OCI-LY1 (cell line): Measurements from ENCODE around the gene POLR2J2.
"Not testable (repeated sequence)": the region's sequence is repeated elsewhere in the genome, so short reads cannot be mapped to it uniquely, and the experiment has no call there.

Experiments
- EZH2 ChIP-seq: fragments of 200-600 bp; sonication (generic), shearing (Covaris generic); IDR thresholded peaks from 2 replicates; pipeline ENCODE4 v1.8.0; 2017; ENCODE audit warnings: borderline replicate concordance, mixed run types, mild to moderate bottlenecking, antibody characterized with exemption, low read length, moderate library complexity, mixed read lengths
- TF ChIP-seq, protein P1 (sequence below): fragments of 200-600 bp; sonication (generic), shearing (Covaris generic); IDR thresholded peaks from 2 replicates; pipeline ENCODE4 v1.5.1; 2017; ENCODE audit warnings: mild to moderate bottlenecking, antibody characterized with exemption, low read length, moderate library complexity, mixed read lengths

GRCh38 chr7:102688299-102689036 lies 17.0 kb upstream of the POLR2J2 start:
- TF ChIP-seq, protein P1, sequence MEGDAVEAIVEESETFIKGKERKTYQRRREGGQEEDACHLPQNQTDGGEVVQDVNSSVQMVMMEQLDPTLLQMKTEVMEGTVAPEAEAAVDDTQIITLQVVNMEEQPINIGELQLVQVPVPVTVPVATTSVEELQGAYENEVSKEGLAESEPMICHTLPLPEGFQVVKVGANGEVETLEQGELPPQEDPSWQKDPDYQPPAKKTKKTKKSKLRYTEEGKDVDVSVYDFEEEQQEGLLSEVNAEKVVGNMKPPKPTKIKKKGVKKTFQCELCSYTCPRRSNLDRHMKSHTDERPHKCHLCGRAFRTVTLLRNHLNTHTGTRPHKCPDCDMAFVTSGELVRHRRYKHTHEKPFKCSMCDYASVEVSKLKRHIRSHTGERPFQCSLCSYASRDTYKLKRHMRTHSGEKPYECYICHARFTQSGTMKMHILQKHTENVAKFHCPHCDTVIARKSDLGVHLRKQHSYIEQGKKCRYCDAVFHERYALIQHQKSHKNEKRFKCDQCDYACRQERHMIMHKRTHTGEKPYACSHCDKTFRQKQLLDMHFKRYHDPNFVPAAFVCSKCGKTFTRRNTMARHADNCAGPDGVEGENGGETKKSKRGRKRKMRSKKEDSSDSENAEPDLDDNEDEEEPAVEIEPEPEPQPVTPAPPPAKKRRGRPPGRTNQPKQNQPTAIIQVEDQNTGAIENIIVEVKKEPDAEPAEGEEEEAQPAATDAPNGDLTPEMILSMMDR, result not testable (repeated sequence)
- TF ChIP-seq EZH2, result not testable (repeated sequence)
